Measurements from ENCODE around the gene PTPRQ. TPM values are rescaled to one million over a fixed set of nuclear protein-coding genes. Genes with fewer than 3 reads are reported as not detected.

Gene PTPRQ
- total RNA-seq, 1 experiment from 2014 or later, result not detected

- H3K4me3 ChIP-seq (ENCODE audit: low read depth in 2 of 2, low read length in 2 of 2), result no peak overlapping the region
- no peaks in the 10 kb centered on the region for H3K27me3 ChIP-seq (ENCODE audit: control insufficient read depth, insufficient read depth, low read length)
- in situ Hi-C loops (cut with HindIII; ENCODE audit: low pct_unique_long_range_greater_than_20kb, low sequenced_read_pairs) (no loop called here), intact Hi-C loops (cut with micrococcal nuclease; ENCODE audit: unreplicated experiment) (no loop called here)
- H3K36me3 ChIP-seq (ENCODE audit: control insufficient read depth, insufficient read depth, low read length), result no peaks in the 10 kb centered on the region
- ChIA-PET CTCF (no interaction called here), POLR2A (no interaction called here)
- H3K27ac ChIP-seq (ENCODE audit: low read length), result no peak overlapping the region
- no peaks in the 10 kb centered on the region for H3K9me3 ChIP-seq (ENCODE audit: control insufficient read depth, insufficient read depth, low read depth, low read length)
- no peak for DNase-seq (ENCODE audit: low read depth, low spot score)
- no TSS peak for BruUV-seq (replicated peaks)
- H3K4me1 ChIP-seq (ENCODE audit: control insufficient read depth, insufficient read depth, low read length), result no peaks in the 10 kb centered on the region
- ATAC-seq, result no peak
- TF ChIP-seq CTCF (IDR thresholded peaks at IDR 0.05) (no peak), SIN3A (IDR thresholded peaks at IDR 0.05; ENCODE audit: borderline replicate concordance, insufficient read depth, low read depth, low read length) (no peak), POLR2AphosphoS5 (IDR thresholded peaks at IDR 0.05; ENCODE audit: low read depth, low read length) (no peak), REST (IDR thresholded peaks at IDR 0.05; ENCODE audit: insufficient read depth in 1 of 2, low read depth in 2 of 2, low read length in 1 of 2) (no peak), TCF7L2 (IDR thresholded peaks at IDR 0.05; ENCODE audit: low read depth, low read length) (no peak)
Observed at GRCh38 chr12:80509781-80510556, 65.9 kb downstream of the PTPRQ start.

GRCh38 chr12:80512781-80513180 lies 68.7 kb downstream of the PTPRQ start:
- intact Hi-C loops (cut with micrococcal nuclease; ENCODE audit: unreplicated experiment), result no loop called here
- POLR2A ChIA-PET, result no interaction called here
- TF ChIP-seq REST (IDR thresholded peaks at IDR 0.05; ENCODE audit: insufficient read depth in 1 of 2, low read depth in 2 of 2, low read length in 1 of 2), result no peak
- TF ChIP-seq TCF7L2 (IDR thresholded peaks at IDR 0.05; ENCODE audit: low read depth, low read length), result no peak
- peak; percentile 20; the same call in 1 of the 2 replicates for TF ChIP-seq CTCF (IDR thresholded peaks at IDR 0.05)
- no peak for TF ChIP-seq SIN3A (IDR thresholded peaks at IDR 0.05; ENCODE audit: borderline replicate concordance, insufficient read depth, low read depth, low read length)
- no peak for TF ChIP-seq POLR2AphosphoS5 (IDR thresholded peaks at IDR 0.05; ENCODE audit: low read depth, low read length)

More at GRCh38 chr12:80512781-80513180, 68.7 kb downstream of the PTPRQ start:
- in situ Hi-C loops (cut with HindIII; ENCODE audit: low pct_unique_long_range_greater_than_20kb, low sequenced_read_pairs), result no loop called here
- CTCF ChIA-PET, result no interaction called here
- no peaks in the 10 kb centered on the region for H3K4me1 ChIP-seq (ENCODE audit: control insufficient read depth, insufficient read depth, low read length)
- no peak overlapping the region for H3K27ac ChIP-seq (ENCODE audit: low read length)
- no peaks in the 10 kb centered on the region for H3K36me3 ChIP-seq (ENCODE audit: control insufficient read depth, insufficient read depth, low read length)
- DNase-seq (ENCODE audit: low read depth, low spot score) (no peak), ATAC-seq (no peak)
- no peaks in the 10 kb centered on the region for H3K9me3 ChIP-seq (ENCODE audit: control insufficient read depth, insufficient read depth, low read depth, low read length)
- H3K4me3 ChIP-seq (ENCODE audit: low read depth in 2 of 2, low read length in 2 of 2), result peak overlapping the region in 1 of 2 experiments; percentile 25; a peak in 1 of 4 replicates
- BruUV-seq (replicated peaks), result no TSS peak
- H3K27me3 ChIP-seq (ENCODE audit: control insufficient read depth, insufficient read depth, low read length), result no peaks in the 10 kb centered on the region

Data from Panc1 (cell line).